Measurements from ENCODE around the gene CHD5.

GRCh38 chr1:6081901-6082300 lies 98.2 kb downstream of the CHD5 start:
- TF ChIP-seq EZH2 (IDR thresholded peaks at IDR 0.05; ENCODE audit: insufficient read depth, poor library complexity, severe bottlenecking) (no peak), EZH2phosphoT487 (IDR thresholded peaks at IDR 0.05; ENCODE audit: insufficient read depth, low read depth) (no peak)

All from GM23248 (cell line).